HCT116 (cell line): ENCODE measurements around the gene SRGN. TPM values are rescaled to one million over a fixed set of nuclear protein-coding genes. Genes with fewer than 3 reads are reported as not detected.

Experiments
- ATAC-seq: fragments of 200-7000 bp; cut with Tn5 transposase; 2 replicates; pipeline ENCODE4 v1.9.1; 2020; ENCODE audit warnings: mild to moderate bottlenecking, moderate library complexity
- BruUV-seq: library from RNA; stranded (reverse); fragments of 400-500 nt; replicated peaks from 2 replicates; lab custom pipeline; 2021; lab: Mats Ljungman, UMichigan
- CTCF ChIA-PET: fragments of 300-600 bp; sonication (Branson Sonifier 250); formaldehyde crosslinking; loops from one replicate; lab custom pipeline; 2021; ENCODE audit warnings: antibody characterized with exemption; lab: Charles Lee
- POLR2A ChIA-PET: fragments of 300-600, 350-600 bp; sonication (Branson Sonifier 250); formaldehyde crosslinking; loops from one replicate; lab custom pipeline; 2021; ENCODE audit warnings: antibody characterized with exemption; lab: Charles Lee
- RAD21 ChIA-PET, 2 experiments: fragments of 300-600 bp; sonication (Branson Sonifier 250); formaldehyde crosslinking; loops; one replicate each; lab custom pipeline; 2023; ENCODE audit warnings: low total read pairs in 2 of 2; ENCODE audit not compliant: uncharacterized antibody in 2 of 2, unreplicated experiment in 2 of 2, low non-redundant PET in 1 of 2; lab: Charles Lee
- DNase-seq: peaks from one replicate; pipeline ENCODE4 v3.0.0-alpha.2; 2010; ENCODE audit warnings: low read depth, low spot score
- H2AFZ ChIP-seq: fragments of 200-600 bp; shearing (Covaris generic), sonication (generic); 2 replicates; pipeline ENCODE4 v1.6.1; 2017; ENCODE audit warnings: low read depth, mixed run types, mixed read lengths, antibody characterized with exemption, low read length; ENCODE audit not compliant: poor library complexity, severe bottlenecking
- H3K27ac ChIP-seq: 2 replicates; pipeline ENCODE4 v1.5.1; 2012; ENCODE audit warnings: low read depth, low read length
- H3K27me3 ChIP-seq: fragments of 200-600 bp; sonication (generic); 2 replicates; pipeline ENCODE4 v1.6.1; 2016; ENCODE audit warnings: mixed run types, low read length, mixed read lengths; ENCODE audit not compliant: insufficient read depth
- H3K36me3 ChIP-seq, 2 experiments: fragments of 200-500 bp in 1 of 2; fragments of 200-600 bp in 1 of 2; sonication (Bioruptor generic) in 1 of 2; sonication (generic) in 1 of 2; 2 replicates each; pipeline versions ENCODE4 v1.5.1 to v1.6.1; 2014 to 2016; ENCODE audit warnings: low read length in 2 of 2, inconsistent platforms in 1 of 2, mixed read lengths in 1 of 2, mixed run types in 1 of 2; ENCODE audit not compliant: insufficient read depth in 2 of 2, control insufficient read depth in 1 of 2
- H3K4me1 ChIP-seq, 2 experiments: fragments of 200-600 bp in 1 of 2; sonication (generic) in 1 of 2; 2 replicates each; pipeline versions ENCODE4 v1.5.1 to v1.6.1; 2012 to 2017; ENCODE audit warnings: low read length in 2 of 2, inconsistent platforms in 1 of 2, mild to moderate bottlenecking in 1 of 2, mixed read lengths in 1 of 2, mixed run types in 1 of 2, moderate library complexity in 1 of 2; ENCODE audit not compliant: insufficient read depth in 2 of 2, control insufficient read depth in 1 of 2
- H3K4me2 ChIP-seq: fragments of 200-600 bp; sonication (generic); 2 replicates; pipeline ENCODE4 v1.6.1; 2017; ENCODE audit warnings: mixed run types, low read length, mixed read lengths
- H3K4me3 ChIP-seq, 2 experiments: fragments of 200-600 bp in 1 of 2; sonication (generic) in 1 of 2; replicated peaks in 1 of 2; 2 replicates each; pipeline ENCODE4 v1.5.1; 2011 to 2016; ENCODE audit warnings: low read length in 2 of 2, control low read depth in 1 of 2, low read depth in 1 of 2, mild to moderate bottlenecking in 1 of 2, mixed read lengths in 1 of 2, mixed run types in 1 of 2
- H3K79me2 ChIP-seq: fragments of 200-600 bp; sonication (generic); 2 replicates; pipeline ENCODE4 v1.6.1; 2017; ENCODE audit warnings: mild to moderate bottlenecking, mixed run types, low read length, moderate library complexity, mixed read lengths; ENCODE audit not compliant: insufficient read depth
- H3K9ac ChIP-seq: fragments of 200-600 bp; sonication (generic); 2 replicates; pipeline ENCODE4 v1.6.1; 2016; ENCODE audit warnings: low read length, mixed read lengths
- H3K9me2 ChIP-seq: fragments of 200-600 bp; sonication (generic), shearing (Covaris generic); 2 replicates; pipeline ENCODE4 v1.6.1; 2017; ENCODE audit warnings: mixed run types, mild to moderate bottlenecking, moderate library complexity; ENCODE audit not compliant: insufficient read depth
- H3K9me3 ChIP-seq, 2 experiments: fragments of 200-500 bp in 1 of 2; fragments of 200-600 bp in 1 of 2; sonication (Bioruptor generic) in 1 of 2; sonication (generic) in 1 of 2; 2 replicates each; pipeline ENCODE4 v1.6.1; 2014 to 2017; ENCODE audit warnings: low read length in 2 of 2, mixed read lengths in 2 of 2, inconsistent platforms in 1 of 2, low read depth in 1 of 2, mild to moderate bottlenecking in 1 of 2, mixed run types in 1 of 2, moderate library complexity in 1 of 2; ENCODE audit not compliant: control insufficient read depth in 1 of 2, insufficient read depth in 1 of 2
- H4K20me1 ChIP-seq: fragments of 200-600 bp; sonication (generic), shearing (Covaris generic); 2 replicates; pipeline ENCODE4 v1.6.1; 2017; ENCODE audit warnings: mixed run types, mild to moderate bottlenecking, moderate library complexity; ENCODE audit not compliant: insufficient read depth
- ATF3 ChIP-seq: IDR thresholded peaks from 2 replicates; pipeline ENCODE4 v1.6.1; 2012
- CBX3 ChIP-seq: IDR thresholded peaks from 2 replicates; pipeline ENCODE4 v1.6.1; 2012; ENCODE audit warnings: low read depth
- CEBPB ChIP-seq: IDR thresholded peaks from 2 replicates; pipeline ENCODE4 v1.6.1; 2012; ENCODE audit warnings: low read depth
- CTCF ChIP-seq, 3 experiments: fragments of 200-600 bp in 1 of 3; sonication (generic) in 1 of 3; IDR thresholded peaks in 2 of 3; conservative IDR thresholded peaks in 1 of 3; 2 replicates each; pipeline ENCODE4 v1.5.1; 2012 to 2017; ENCODE audit warnings: low read depth in 2 of 3, low read length in 2 of 3, antibody characterized with exemption in 1 of 3, borderline replicate concordance in 1 of 3, control low read depth in 1 of 3, mild to moderate bottlenecking in 1 of 3, mixed read lengths in 1 of 3, mixed run types in 1 of 3, moderate library complexity in 1 of 3; ENCODE audit not compliant: insufficient read depth in 1 of 3
- ELF1 ChIP-seq: IDR thresholded peaks from 2 replicates; pipeline ENCODE4 v1.6.1; 2012; ENCODE audit warnings: low read depth, borderline replicate concordance
- EZH2phosphoT487 ChIP-seq: fragments of 200-600 bp; IDR thresholded peaks from 2 replicates; pipeline ENCODE4 v1.6.1; 2018; ENCODE audit warnings: antibody characterized with exemption, borderline replicate concordance
- FOSL1 ChIP-seq: IDR thresholded peaks from 2 replicates; pipeline ENCODE4 v1.6.1; 2012; ENCODE audit warnings: low read depth
- JUND ChIP-seq: IDR thresholded peaks from 2 replicates; pipeline ENCODE4 v1.6.1; 2012
- POLR2A ChIP-seq: IDR thresholded peaks from 2 replicates; pipeline ENCODE4 v1.7.0; 2011; ENCODE audit warnings: borderline replicate concordance; ENCODE audit not compliant: insufficient read depth, insufficient read length; ENCODE audit errors: extremely low read depth
- POLR2AphosphoS5 ChIP-seq: IDR thresholded peaks from 2 replicates; pipeline ENCODE4 v1.6.1; 2011; ENCODE audit warnings: mild to moderate bottlenecking, low read depth, low read length, moderate library complexity
- REST ChIP-seq: IDR thresholded peaks from 2 replicates; pipeline ENCODE4 v1.6.1; 2012; ENCODE audit warnings: low read depth
- SRF ChIP-seq: IDR thresholded peaks from 2 replicates; pipeline ENCODE4 v1.6.1; 2012; ENCODE audit warnings: low read depth
- YY1 ChIP-seq: IDR thresholded peaks from 2 replicates; pipeline ENCODE4 v1.6.1; 2011; ENCODE audit warnings: low read length, low read depth, moderate library complexity, mild to moderate bottlenecking; ENCODE audit not compliant: insufficient replicate concordance; ENCODE audit errors: extremely low read depth
- ZBTB33 ChIP-seq: IDR thresholded peaks from 2 replicates; pipeline ENCODE4 v1.6.1; 2011; ENCODE audit warnings: mild to moderate bottlenecking, low read length, moderate library complexity; ENCODE audit not compliant: insufficient replicate concordance; ENCODE audit errors: extremely low read depth
- ZNF274 ChIP-seq: fragments of 200-500 bp; sonication (Bioruptor generic); IDR thresholded peaks from 2 replicates; pipeline ENCODE4 v1.6.1; 2014; ENCODE audit warnings: mild to moderate bottlenecking, low read depth, low read length, inconsistent platforms
- intact Hi-C: fragments of 100-400 bp; cut with micrococcal nuclease; formaldehyde crosslinking; loops from 2 replicates; pipeline ENCODE4 v1.10.0; 2022
- total RNA-seq: library from RNA; stranded (reverse); gene quantifications from one replicate; pipeline ENCODE4 v1.2.1, GENCODE V29; 2021; ENCODE audit not compliant: unreplicated experiment

SRGN gene
- total RNA-seq, 1 experiment from 2014 or later, result 1.8 TPM

- ChIA-PET RAD21 (no interaction called here), CTCF (no interaction called here), POLR2A (interaction anchor here (0.7 kb wide), 1 partner anchor 12 kb away, joined by 6 read pairs; no protein-coding TSS in a partner anchor)
- Histone ChIP-seq H3K27ac (no peak overlapping the region), H3K4me3 (no peak overlapping the region), H3K36me3 (no peaks in the 10 kb centered on the region), H3K4me1 (no peaks in the 10 kb centered on the region), H2AFZ (no peak overlapping the region), H3K9me3 (no peaks in the 10 kb centered on the region), H3K79me2 (no peaks in the 10 kb centered on the region), H4K20me1 (no peaks in the 10 kb centered on the region), H3K9ac (no peak overlapping the region), H3K27me3 (no peaks in the 10 kb centered on the region), H3K9me2 (no peaks in the 10 kb centered on the region), H3K4me2 (no peak overlapping the region)
- no peak for DNase-seq
- intact Hi-C loops, result no loop called here
- ATAC-seq, result no peak
- no TSS peak for BruUV-seq
- no peak for TF ChIP-seq POLR2A
- TF ChIP-seq EZH2phosphoT487, result no peak
- no peak for TF ChIP-seq ATF3
- TF ChIP-seq CEBPB, result no peak
- TF ChIP-seq ZNF274, result no peak
- TF ChIP-seq JUND, result no peak
- no peak for TF ChIP-seq FOSL1
- TF ChIP-seq ZBTB33, result no peak
- no peak for TF ChIP-seq ELF1
- TF ChIP-seq YY1, result no peak
- no peak for TF ChIP-seq REST
- no peak for TF ChIP-seq POLR2AphosphoS5
- TF ChIP-seq CTCF (IDR thresholded peaks at IDR 0.05 in 2 of 3, conservative IDR thresholded peaks at IDR 0.05 in 1 of 3; ENCODE audit: borderline replicate concordance in 1 of 3, insufficient read depth in 1 of 3, low read depth in 2 of 3, low read length in 2 of 3), result no peak
- no peak for TF ChIP-seq SRF
- TF ChIP-seq CBX3, result no peak
These were observed 7.7 kb upstream of the SRGN start for GRCh38 chr10:69080226-69080625.
